ENCODE data around the gene CMYA5.

The CMYA5 gene

DNA sequence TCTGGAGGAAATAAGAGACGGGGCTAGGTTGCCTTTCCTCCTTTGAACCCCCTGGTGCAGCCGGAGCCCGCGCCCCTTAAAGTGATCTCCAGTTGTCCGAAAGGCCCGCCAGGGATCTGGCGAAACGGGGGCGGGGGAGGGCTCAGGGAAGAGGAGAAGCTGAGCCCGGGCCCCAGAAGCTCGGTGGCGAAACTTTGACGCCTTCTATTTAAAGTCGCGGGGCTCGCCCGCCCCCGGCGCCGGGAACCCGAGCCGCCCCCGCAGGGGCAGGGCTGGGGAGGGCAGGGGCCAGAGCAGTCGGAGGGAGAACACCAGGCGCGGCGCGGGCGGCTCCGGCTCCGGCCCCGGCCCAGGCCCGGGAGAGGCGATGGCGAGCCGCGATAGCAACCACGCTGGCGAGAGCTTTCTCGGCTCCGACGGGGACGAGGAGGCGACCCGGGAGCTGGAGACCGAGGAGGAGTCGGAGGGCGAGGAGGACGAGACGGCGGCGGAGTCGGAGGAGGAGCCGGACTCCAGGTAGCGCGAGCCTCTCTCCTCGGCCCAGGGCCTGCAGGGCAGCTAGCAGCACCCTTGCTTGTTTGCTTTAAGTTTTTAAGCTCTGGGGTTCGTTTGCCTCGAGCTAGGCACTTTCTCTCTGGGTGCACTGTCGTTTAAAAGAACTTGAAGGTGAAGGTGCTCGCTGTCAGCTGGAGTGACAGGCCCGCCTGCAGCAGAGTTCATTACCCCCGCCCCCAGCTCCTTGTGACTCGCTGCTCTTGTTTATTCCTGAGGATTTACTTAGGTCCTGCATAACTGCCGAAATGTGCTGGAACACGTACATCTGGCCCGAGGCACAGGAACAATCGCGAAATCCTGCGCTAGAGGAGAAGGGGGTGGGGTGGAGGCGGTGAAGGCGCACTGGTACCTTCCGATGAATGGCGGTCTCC, at the start of gene CMYA5:
Gene CMYA5, plus strand, starts transcription at position 296 of the 926 bp plus-strand sequence. Its CDS starts 72 bp downstream, at position 368.
- Histone ChIP-seq H3K9me3 (ENCODE audit: low read length) (no peaks in the 10 kb centered on the region), H3K36me3 (ENCODE audit: insufficient read depth, low read length) (peaks cover 28% of the 10 kb centered on the region), H3K4me3 (ENCODE audit: low read depth, low read length, poor library complexity, severe bottlenecking) (no peak within 1 kb of the TSS), H3K27me3 (ENCODE audit: insufficient read depth, low read length) (no peaks in the 10 kb centered on the region), H3F3A (ENCODE audit: insufficient read depth, low read length) (no peaks in the 10 kb centered on the region), H3K79me2 (ENCODE audit: insufficient read depth, low read length) (no peaks in the 10 kb centered on the region), H2AFZ (ENCODE audit: low read length) (no peak within 1 kb of the TSS), H3K4me1 (ENCODE audit: insufficient read depth, low read length, severe bottlenecking) (no peaks in the 10 kb centered on the region), H4K20me1 (ENCODE audit: insufficient read depth, low read length) (no peaks in the 10 kb centered on the region), H3K9ac (ENCODE audit: low read length) (no peak within 1 kb of the TSS), H3K4me2 (ENCODE audit: low read length) (no peak within 1 kb of the TSS), H3K9me2 (ENCODE audit: low read depth, low read length) (no peaks in the 10 kb centered on the region; the same call in 1 of the 2 replicates), H3K27ac (ENCODE audit: low read depth, low read length, poor library complexity, severe bottlenecking) (no peak within 1 kb of the TSS)
- TF ChIP-seq EZH2 (IDR thresholded peaks at IDR 0.05; ENCODE audit: borderline replicate concordance, low read length), result no peak
- TF ChIP-seq, protein P1, sequence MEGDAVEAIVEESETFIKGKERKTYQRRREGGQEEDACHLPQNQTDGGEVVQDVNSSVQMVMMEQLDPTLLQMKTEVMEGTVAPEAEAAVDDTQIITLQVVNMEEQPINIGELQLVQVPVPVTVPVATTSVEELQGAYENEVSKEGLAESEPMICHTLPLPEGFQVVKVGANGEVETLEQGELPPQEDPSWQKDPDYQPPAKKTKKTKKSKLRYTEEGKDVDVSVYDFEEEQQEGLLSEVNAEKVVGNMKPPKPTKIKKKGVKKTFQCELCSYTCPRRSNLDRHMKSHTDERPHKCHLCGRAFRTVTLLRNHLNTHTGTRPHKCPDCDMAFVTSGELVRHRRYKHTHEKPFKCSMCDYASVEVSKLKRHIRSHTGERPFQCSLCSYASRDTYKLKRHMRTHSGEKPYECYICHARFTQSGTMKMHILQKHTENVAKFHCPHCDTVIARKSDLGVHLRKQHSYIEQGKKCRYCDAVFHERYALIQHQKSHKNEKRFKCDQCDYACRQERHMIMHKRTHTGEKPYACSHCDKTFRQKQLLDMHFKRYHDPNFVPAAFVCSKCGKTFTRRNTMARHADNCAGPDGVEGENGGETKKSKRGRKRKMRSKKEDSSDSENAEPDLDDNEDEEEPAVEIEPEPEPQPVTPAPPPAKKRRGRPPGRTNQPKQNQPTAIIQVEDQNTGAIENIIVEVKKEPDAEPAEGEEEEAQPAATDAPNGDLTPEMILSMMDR (IDR thresholded peaks at IDR 0.05; ENCODE audit: low read length), result no peak

DNA sequence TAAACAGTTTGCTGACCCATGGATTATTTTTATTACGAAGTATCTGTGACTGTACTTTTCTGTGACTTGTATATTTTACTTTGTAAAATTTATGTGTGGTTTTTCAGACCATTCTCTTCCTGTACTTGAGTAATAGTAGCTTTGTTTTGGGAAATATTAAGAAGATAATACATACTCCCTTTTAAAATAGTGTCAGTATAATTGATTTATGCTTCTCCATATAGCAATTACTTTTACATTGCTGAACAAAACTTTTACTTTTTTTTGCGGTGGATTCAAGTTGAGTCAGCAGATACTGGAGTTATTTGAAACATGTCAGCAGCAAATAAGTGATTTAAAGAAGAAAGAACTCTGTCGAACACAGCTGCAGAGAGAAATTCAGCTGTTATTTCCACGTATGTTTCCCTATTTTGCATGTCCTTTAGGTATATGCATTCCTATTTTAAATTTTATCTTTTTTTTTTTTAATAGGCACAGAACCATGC, 49.0 kb upstream of the CMYA5 start:
- Histone ChIP-seq H3K27me3 (ENCODE audit: insufficient read depth, low read length) (no peaks in the 10 kb centered on the region), H4K20me1 (ENCODE audit: insufficient read depth, low read length) (no peaks in the 10 kb centered on the region), H3K9ac (ENCODE audit: low read length) (no peak overlapping the region), H3K27ac (ENCODE audit: low read depth, low read length, poor library complexity, severe bottlenecking) (no peak overlapping the region), H3K9me2 (ENCODE audit: low read depth, low read length) (no peaks in the 10 kb centered on the region), H3K4me2 (ENCODE audit: low read length) (no peak overlapping the region), H3K36me3 (ENCODE audit: insufficient read depth, low read length) (peaks cover 72% of the 10 kb centered on the region), H3K4me3 (ENCODE audit: low read depth, low read length, poor library complexity, severe bottlenecking) (no peak overlapping the region), H3K79me2 (ENCODE audit: insufficient read depth, low read length) (no peaks in the 10 kb centered on the region), H3K4me1 (ENCODE audit: insufficient read depth, low read length, severe bottlenecking) (no peaks in the 10 kb centered on the region), H3F3A (ENCODE audit: insufficient read depth, low read length) (no peaks in the 10 kb centered on the region), H3K9me3 (ENCODE audit: low read length) (no peaks in the 10 kb centered on the region), H2AFZ (ENCODE audit: low read length) (no peak overlapping the region)
- TF ChIP-seq, protein P1 (IDR thresholded peaks at IDR 0.05; ENCODE audit: low read length), result no peak
- no peak for TF ChIP-seq EZH2 (IDR thresholded peaks at IDR 0.05; ENCODE audit: borderline replicate concordance, low read length)

DNA sequence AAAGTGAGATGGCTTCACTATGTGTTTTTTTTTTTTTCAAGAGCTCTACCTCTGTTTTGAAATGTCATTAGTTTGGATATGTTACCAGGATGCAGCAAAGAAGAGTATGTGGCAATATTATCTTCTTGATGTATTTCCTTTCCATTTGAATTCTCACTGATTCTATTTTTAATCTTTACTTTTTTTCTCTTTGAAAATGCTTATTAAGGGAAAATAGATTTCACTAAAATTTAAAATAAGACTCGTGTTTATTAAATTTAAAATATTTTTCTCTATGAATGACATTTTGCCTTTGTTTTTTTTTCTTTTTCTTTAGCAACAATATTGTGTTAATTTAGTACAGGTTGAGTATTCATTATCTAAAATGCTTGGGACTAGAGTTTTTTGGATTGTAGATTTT, 48.2 kb upstream of the CMYA5 start:
- no peak overlapping the region for H3K4me3 ChIP-seq (ENCODE audit: low read depth, low read length, poor library complexity, severe bottlenecking)
- H3K79me2 ChIP-seq (ENCODE audit: insufficient read depth, low read length), result no peaks in the 10 kb centered on the region
- no peak overlapping the region for H3K4me2 ChIP-seq (ENCODE audit: low read length)
- H3K36me3 ChIP-seq (ENCODE audit: insufficient read depth, low read length), result peaks cover 80% of the 10 kb centered on the region
- no peak for TF ChIP-seq EZH2 (IDR thresholded peaks at IDR 0.05; ENCODE audit: borderline replicate concordance, low read length)
- H3K27me3 ChIP-seq (ENCODE audit: insufficient read depth, low read length), result no peaks in the 10 kb centered on the region
- no peak overlapping the region for H3K9ac ChIP-seq (ENCODE audit: low read length)
- no peak overlapping the region for H3K27ac ChIP-seq (ENCODE audit: low read depth, low read length, poor library complexity, severe bottlenecking)
- H3K9me2 ChIP-seq (ENCODE audit: low read depth, low read length), result no peaks in the 10 kb centered on the region
- H4K20me1 ChIP-seq (ENCODE audit: insufficient read depth, low read length), result no peaks in the 10 kb centered on the region
- H3K4me1 ChIP-seq (ENCODE audit: insufficient read depth, low read length, severe bottlenecking), result no peaks in the 10 kb centered on the region
- H2AFZ ChIP-seq (ENCODE audit: low read length), result no peak overlapping the region
- H3K9me3 ChIP-seq (ENCODE audit: low read length), result no peaks in the 10 kb centered on the region
- H3F3A ChIP-seq (ENCODE audit: insufficient read depth, low read length), result no peaks in the 10 kb centered on the region

All from OCI-LY1 (cell line).